Effector memory CD8-positive, alpha-beta T cell (primary cell): Measurements from ENCODE around the gene PHKG2.
A peak's percentile ranks its signal among the peaks of the same experiment; 100 is the strongest.

Experiments
- ATAC-seq: fragments of 150-1000 bp; cut with Tn5 transposase; replicated peaks from 2 replicates; pipeline ENCODE4 v1.10.0; 2021; ENCODE audit warnings: mild to moderate bottlenecking, moderate library complexity
- DNase-seq, 3 experiments: peaks; one replicate each; pipeline ENCODE4 v3.0.0; 2021
- H3K27ac Mint-ChIP-seq, 2 donors: one replicate each; pipeline ENCODE4 v1.8.0; 2022; ENCODE audit warnings: mild to moderate bottlenecking in 2 of 2, mixed read lengths in 2 of 2, moderate library complexity in 2 of 2
- H3K27me3 Mint-ChIP-seq, 2 donors: one replicate each; pipeline ENCODE4 v1.8.0; 2022; ENCODE audit warnings: mixed read lengths in 2 of 2
- H3K36me3 Mint-ChIP-seq: one replicate; pipeline ENCODE4 v1.8.0; 2022; ENCODE audit warnings: mild to moderate bottlenecking, moderate library complexity, mixed read lengths; ENCODE audit not compliant: insufficient read depth
- H3K4me1 Mint-ChIP-seq, 2 donors: one replicate each; pipeline ENCODE4 v1.8.0; 2022; ENCODE audit warnings: low read depth in 2 of 2, mixed read lengths in 2 of 2
- H3K4me3 Mint-ChIP-seq, 2 donors: one replicate each; pipeline ENCODE4 v1.8.0; 2022; ENCODE audit warnings: mild to moderate bottlenecking in 2 of 2, mixed read lengths in 2 of 2, moderate library complexity in 2 of 2
- H3K9me3 Mint-ChIP-seq, 2 donors: one replicate each; pipeline ENCODE4 v1.8.0; 2022; ENCODE audit warnings: mixed read lengths in 2 of 2

Gene PHKG2

DNA sequence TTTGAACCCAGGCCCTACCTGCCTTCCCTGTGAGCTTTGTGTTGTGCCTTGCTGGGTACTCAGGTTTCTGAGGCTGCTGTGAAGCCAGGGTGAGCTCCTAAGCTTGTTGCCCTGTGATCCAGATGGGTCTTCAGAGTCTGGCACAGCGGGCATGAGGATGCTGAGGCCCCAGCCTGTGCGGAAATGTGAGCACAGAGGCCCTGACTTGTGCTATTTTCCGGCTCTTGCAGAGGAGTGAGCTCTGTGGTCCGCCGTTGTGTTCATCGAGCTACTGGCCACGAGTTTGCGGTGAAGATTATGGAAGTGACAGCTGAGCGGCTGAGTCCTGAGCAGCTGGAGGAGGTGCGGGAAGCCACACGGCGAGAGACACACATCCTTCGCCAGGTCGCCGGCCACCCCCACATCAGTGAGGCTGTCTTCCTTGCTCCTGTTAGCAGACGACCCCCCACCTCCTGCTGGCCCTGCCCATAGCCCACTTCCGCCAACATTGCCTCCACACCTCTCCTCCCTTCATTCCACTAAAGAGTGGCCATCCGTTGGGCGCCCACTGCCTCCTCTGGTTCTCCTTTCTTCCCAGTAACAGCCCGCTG is 2.7 kb downstream of the PHKG2 start:
- Mint-ChIP-seq H3K27me3 (no peaks in the 10 kb centered on the region), H3K27ac (no peak overlapping the region), H3K4me3 (no peak overlapping the region), H3K36me3 (peaks cover 57% of the 10 kb centered on the region), H3K4me1 (peaks cover 21 to 34% of the 10 kb centered on the region in 2 donors), H3K9me3 (no peaks in the 10 kb centered on the region)
- DNase-seq: no peak
- no peak for ATAC-seq

DNA sequence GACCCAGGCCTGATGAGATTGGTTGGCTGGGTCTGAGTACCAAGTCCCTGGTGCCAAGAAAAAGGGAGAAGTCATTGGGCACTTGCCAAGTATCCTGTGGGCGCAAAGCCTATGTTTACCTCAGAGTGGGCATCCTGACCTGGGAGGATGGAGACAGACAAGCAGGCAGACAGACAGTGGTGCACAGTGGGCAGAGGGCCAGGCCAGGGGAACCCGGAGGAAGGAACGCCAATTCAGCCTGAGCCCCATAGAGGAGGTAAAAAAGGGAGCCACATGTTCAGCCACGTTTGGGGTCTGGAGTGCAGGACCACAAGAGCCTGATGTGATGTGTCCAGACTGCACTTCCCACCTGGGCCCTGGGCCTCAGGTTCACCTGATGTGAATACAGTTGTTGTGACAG is 5.4 kb downstream of the PHKG2 start:
- DNase-seq (no peak), ATAC-seq (no peak)
- Mint-ChIP-seq H3K27me3 (no peaks in the 10 kb centered on the region), H3K4me1 (peaks cover 11 to 20% of the 10 kb centered on the region in 2 donors), H3K36me3 (peaks cover 59% of the 10 kb centered on the region), H3K27ac (no peak overlapping the region), H3K9me3 (no peaks in the 10 kb centered on the region), H3K4me3 (no peak overlapping the region)

DNA sequence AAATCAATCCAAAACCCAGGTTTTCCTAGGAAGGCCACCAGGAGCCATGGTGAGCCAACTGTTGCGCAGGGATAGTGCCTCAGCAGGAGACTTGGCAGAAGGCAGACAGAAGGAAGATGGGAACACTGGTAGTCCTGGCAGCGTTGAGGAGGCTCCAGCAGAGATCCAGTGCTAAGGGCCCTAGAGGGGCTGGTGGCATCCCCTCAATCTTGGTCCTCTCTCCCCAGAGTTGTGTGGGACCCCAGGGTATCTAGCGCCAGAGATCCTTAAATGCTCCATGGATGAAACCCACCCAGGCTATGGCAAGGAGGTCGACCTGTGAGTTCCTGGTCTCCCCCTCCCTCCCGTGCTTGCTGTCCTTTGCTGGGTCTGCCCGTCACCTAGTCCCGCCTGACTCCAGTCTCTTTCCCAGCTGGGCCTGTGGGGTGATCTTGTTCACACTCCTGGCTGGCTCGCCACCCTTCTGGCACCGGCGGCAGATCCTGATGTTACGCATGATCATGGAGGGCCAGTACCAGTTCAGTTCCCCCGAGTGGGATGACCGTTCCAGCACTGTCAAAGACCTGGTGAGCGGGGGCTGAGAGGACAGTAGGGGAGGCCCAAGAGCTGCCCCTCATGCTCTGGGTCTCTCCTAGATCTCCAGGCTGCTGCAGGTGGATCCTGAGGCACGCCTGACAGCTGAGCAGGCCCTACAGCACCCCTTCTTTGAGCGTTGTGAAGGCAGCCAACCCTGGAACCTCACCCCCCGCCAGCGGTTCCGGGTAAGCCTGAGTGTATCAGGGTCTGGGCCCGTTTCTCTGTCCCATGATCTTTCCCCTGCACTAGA is 7.9 kb downstream of the PHKG2 start:
- Mint-ChIP-seq H3K4me3 (no peak overlapping the region), H3K36me3 (peaks cover 46% of the 10 kb centered on the region)

DNA sequence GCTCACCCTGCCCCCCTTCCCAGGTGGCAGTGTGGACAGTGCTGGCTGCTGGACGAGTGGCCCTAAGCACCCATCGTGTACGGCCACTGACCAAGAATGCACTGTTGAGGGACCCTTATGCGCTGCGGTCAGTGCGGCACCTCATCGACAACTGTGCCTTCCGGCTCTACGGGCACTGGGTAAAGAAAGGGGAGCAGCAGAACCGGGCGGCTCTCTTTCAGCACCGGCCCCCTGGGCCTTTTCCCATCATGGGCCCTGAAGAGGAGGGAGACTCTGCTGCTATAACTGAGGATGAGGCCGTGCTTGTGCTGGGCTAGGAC is 8.5 kb downstream of the PHKG2 start:
- DNase-seq (no peak), ATAC-seq (no peak)
- H3K4me1 Mint-ChIP-seq: peaks cover 8 to 13% of the 10 kb centered on the region in 2 donors
- no peak overlapping the region for H3K27ac Mint-ChIP-seq
- peaks cover 52% of the 10 kb centered on the region for H3K36me3 Mint-ChIP-seq
- H3K4me3 Mint-ChIP-seq: no peak overlapping the region
- no peaks in the 10 kb centered on the region for H3K27me3 Mint-ChIP-seq
- H3K9me3 Mint-ChIP-seq: no peaks in the 10 kb centered on the region

More for the DNA sequence above, 7.9 kb downstream of the PHKG2 start:
- H3K9me3 Mint-ChIP-seq: no peaks in the 10 kb centered on the region
- DNase-seq: no peak
- H3K27ac Mint-ChIP-seq: no peak overlapping the region
- H3K4me1 Mint-ChIP-seq: peaks cover 9 to 11% of the 10 kb centered on the region in 2 donors
- H3K27me3 Mint-ChIP-seq: no peaks in the 10 kb centered on the region
- ATAC-seq: no peak

DNA sequence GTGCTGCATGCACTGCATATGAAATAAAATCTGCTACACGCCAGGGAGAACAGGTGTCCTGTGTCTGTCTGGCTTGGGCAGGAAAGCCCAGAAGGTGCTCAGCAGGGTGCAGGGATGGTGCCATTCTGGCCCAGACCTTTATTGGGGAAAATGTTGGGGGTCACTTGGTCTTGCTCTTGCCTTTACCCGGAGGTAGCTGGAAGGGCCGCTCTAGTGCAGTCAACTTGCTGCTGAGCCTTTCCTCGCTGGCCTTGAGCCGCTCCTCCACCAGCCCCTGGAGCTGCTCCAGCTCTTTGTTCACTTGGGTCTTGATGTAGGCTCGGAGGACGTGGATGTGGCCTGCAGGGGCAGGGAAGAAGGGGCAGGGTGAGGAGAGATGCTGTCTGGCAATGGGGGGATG is 9.1 kb downstream of the PHKG2 start:
- no peak overlapping the region for H3K4me3 Mint-ChIP-seq
- H3K4me1 Mint-ChIP-seq: peaks cover 8 to 18% of the 10 kb centered on the region in 2 donors
- no peak for ATAC-seq
- peaks cover 54% of the 10 kb centered on the region for H3K36me3 Mint-ChIP-seq
- no peak for DNase-seq
- no peaks in the 10 kb centered on the region for H3K27me3 Mint-ChIP-seq
- H3K27ac Mint-ChIP-seq: no peak overlapping the region
- H3K9me3 Mint-ChIP-seq: no peaks in the 10 kb centered on the region

DNA sequence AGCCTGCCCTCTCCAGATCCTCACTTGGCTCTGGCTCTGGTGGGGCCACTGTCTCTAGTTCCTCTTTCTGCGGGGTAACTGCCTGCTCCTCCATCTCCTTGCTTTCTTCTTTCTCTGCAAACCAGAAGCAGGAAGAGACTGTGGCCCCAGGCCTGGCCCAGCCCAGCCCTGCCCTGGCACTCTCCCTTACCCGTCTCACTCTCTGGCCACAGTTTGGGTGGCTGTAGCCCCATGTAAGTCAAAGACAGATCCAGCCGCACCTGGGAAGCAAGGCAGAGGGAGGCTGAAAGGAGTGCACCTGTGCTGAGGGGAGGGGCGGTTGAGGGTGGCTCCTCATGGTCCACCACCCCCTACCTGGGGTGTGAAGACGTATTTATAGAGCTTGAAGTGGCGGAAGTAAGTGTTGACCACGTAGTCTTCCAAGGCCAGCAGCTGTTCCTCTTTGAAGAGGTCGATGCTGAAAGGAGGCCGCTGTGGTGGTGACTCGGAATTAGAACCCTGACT is 10.8 kb downstream of the PHKG2 start:
- peaks cover 55% of the 10 kb centered on the region for H3K36me3 Mint-ChIP-seq
- H3K4me3 Mint-ChIP-seq: peak overlapping the region in 1 of 2 donors; percentile 35
- H3K27ac Mint-ChIP-seq: no peak overlapping the region

DNA sequence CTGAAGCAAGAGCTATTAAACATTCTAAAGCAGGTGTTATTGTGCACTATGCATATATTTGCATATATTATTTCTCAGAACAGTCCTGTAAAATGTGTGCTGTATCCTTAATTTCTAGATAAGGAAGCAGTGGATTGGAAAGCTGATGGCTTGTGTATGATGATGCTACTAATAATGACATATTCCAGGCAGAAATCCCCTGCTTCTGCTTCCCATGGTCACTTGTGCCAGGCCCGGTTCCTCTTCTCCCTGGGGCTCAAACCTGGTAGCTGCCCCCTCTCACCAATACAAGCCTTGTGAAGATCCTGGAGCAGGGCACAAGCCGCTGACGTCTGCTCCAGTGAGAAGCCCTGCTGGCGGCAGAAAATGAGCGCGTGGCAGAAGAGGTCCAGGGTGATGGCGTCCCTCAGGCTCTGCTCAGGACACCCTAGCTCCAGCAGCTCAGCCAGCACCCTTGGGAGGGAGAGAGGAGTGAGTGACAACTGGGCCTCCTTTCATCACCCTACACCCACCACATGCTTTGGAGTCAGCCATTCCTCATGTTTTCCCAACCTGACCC is 11.9 kb downstream of the PHKG2 start:
- Mint-ChIP-seq H3K4me1 (peaks cover 23 to 29% of the 10 kb centered on the region in 2 donors), H3K27me3 (no peaks in the 10 kb centered on the region), H3K4me3 (peak overlapping the region in 1 of 2 donors; percentile 95), H3K9me3 (no peaks in the 10 kb centered on the region), H3K36me3 (peaks cover 51% of the 10 kb centered on the region), H3K27ac (no peak overlapping the region)
- ATAC-seq (no peak), DNase-seq (no peak)

More for the DNA sequence above, 10.8 kb downstream of the PHKG2 start:
- DNase-seq (no peak), ATAC-seq (no peak)
- Mint-ChIP-seq H3K4me1 (peaks cover 23 to 29% of the 10 kb centered on the region in 2 donors), H3K9me3 (no peaks in the 10 kb centered on the region), H3K27me3 (no peaks in the 10 kb centered on the region)

DNA sequence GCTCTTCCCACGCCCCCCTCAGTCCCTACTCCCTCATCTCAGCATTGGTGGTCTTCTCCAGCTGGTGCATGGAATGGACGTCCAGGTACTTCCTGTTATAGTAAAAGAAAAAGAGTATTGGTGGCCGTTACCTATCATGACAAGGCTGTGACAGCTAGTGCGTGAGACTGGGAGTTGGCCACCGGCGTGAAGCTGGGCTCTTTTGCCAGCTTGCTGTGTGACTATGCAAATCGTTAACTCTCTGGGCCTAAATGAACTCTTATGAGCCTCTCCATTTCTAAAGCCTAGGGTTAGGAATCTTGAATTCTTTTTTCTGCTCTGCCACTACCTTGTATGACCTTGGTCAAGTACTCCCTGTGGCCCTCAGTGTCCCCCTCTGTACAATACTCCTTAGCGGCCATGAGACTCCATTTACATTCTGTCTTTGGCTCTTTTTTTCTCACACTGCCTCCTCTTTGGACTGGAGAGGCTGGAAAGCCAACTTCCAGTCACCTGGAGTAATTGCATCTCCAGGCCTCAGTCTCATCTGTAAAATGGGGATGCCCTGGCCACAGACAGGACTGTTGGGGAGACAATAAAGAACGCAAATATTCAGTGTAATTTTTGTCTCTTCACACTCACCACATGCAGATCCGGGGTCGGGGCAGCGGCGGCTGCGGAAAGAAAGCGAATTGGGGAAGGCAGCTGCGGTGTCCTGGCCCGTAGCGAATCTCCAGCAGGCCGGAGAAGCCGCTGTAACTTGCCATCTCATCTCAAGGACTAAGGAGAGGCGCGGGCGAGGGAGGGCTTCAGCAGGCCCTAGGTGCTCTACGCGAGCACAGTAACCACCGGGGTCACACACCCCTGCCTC is 12.6 kb downstream of the PHKG2 start:
- Mint-ChIP-seq H3K36me3 (peaks cover 51% of the 10 kb centered on the region), H3K27ac (peak overlapping the region; percentile 93 to 96), H3K4me1 (peaks cover 27 to 29% of the 10 kb centered on the region in 2 donors), H3K9me3 (no peaks in the 10 kb centered on the region), H3K4me3 (peak overlapping the region; percentile 95), H3K27me3 (no peaks in the 10 kb centered on the region)
- DNase-seq (no peak), ATAC-seq (no peak)

DNA sequence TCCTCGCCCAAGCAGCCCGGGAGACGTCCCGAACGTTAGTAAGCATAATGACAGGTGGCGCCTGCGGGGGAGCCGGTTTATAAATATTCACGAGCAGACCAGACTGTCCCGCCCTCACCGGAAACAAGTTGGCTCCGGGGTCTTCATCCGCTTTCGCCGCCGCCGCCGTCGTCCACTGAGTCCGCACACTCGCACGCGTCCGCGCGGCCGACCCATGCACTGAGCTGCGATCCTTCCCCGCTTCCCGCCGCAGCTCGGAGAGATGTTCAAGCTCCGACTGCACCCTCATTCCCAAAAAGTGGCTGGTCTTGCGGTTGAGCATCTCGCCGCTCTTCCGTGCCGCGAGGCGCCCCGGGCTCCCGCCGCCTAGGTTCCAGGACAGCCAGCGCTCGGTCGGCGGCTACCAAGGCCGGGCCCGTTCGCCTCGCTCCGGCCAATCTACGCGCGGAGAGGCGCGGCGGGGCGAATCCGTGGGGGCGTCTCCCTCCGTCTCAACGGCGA is 13.3 kb downstream of the PHKG2 start:
- Mint-ChIP-seq H3K9me3 (no peaks in the 10 kb centered on the region), H3K27me3 (no peaks in the 10 kb centered on the region), H3K4me3 (peak overlapping the region; percentile 95), H3K36me3 (peaks cover 52% of the 10 kb centered on the region), H3K4me1 (peaks cover 27 to 29% of the 10 kb centered on the region in 2 donors), H3K27ac (peak overlapping the region; percentile 93 to 96)
- peak in 2 of 3 experiments; percentile 19 to 27 for DNase-seq
- peak; percentile 36 for ATAC-seq

DNA sequence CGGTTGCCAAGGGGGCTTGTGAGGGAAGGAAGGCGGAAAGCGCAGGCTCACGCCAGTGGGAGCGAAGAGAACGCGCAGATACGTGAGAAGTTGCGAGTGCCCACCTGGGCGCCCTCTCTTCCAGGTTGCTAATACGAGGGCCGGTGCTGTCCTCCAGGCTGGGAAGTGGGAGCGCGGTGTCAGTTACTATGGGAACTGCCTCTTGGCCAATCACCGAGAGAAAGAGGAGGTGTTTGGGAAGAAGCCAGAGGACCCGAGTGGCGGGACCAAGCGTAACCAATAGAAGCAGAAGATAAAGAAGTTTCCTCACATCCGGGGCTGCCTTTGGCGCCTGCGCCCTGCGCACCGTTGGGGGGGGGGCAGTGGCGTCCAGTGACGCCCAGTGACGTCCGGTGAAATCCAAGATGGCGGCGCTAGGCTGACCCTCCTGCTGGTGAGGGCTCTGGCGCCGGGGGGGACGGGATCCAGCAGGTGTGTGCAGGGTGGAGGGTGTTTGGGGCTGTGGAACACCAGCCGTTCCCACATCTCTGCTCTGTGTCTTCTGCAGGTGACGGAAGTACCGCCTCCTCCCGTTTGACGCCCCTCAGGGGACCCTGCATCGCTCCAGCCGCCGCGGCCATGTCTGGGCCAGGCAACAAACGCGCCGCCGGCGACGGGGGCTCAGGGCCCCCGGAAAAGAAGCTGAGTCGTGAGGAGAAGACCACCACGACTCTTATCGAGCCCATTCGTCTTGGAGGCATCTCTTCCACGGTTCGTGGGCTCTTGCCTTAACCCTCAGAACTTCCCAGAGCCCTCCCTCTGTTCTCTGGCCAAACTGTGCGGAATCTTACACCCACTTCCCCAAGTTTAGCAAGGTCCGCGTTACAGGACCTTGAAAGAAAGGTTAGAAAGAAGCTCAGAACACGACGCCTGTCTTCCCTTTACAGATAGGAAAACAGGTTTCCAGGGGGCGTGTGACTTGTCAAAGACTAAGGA is 14.0 kb downstream of the PHKG2 start, which contains the start of the genes CFAP119 and RNF40:
Gene CFAP119, minus strand, starts transcription at position 135 of the 975 bp plus-strand sequence. CDS start 314 bp downstream, outside the sequence.
Gene RNF40, plus strand, starts transcription at position 395 of the 975 bp plus-strand sequence. Its CDS starts 224 bp downstream, at position 619.
- H3K4me1 Mint-ChIP-seq: peaks cover 34 to 35% of the 10 kb centered on the region in 2 donors
- H3K36me3 Mint-ChIP-seq: peaks cover 52% of the 10 kb centered on the region
- no peaks in the 10 kb centered on the region for H3K27me3 Mint-ChIP-seq
- ATAC-seq (peak; percentile 92), DNase-seq (peak; percentile 84 to 89 (median 88))
- peak within 1 kb of the TSS; percentile 93 to 96 for H3K27ac Mint-ChIP-seq
- H3K4me3 Mint-ChIP-seq: peak within 1 kb of the TSS; percentile 95
- H3K9me3 Mint-ChIP-seq: no peaks in the 10 kb centered on the region

DNA sequence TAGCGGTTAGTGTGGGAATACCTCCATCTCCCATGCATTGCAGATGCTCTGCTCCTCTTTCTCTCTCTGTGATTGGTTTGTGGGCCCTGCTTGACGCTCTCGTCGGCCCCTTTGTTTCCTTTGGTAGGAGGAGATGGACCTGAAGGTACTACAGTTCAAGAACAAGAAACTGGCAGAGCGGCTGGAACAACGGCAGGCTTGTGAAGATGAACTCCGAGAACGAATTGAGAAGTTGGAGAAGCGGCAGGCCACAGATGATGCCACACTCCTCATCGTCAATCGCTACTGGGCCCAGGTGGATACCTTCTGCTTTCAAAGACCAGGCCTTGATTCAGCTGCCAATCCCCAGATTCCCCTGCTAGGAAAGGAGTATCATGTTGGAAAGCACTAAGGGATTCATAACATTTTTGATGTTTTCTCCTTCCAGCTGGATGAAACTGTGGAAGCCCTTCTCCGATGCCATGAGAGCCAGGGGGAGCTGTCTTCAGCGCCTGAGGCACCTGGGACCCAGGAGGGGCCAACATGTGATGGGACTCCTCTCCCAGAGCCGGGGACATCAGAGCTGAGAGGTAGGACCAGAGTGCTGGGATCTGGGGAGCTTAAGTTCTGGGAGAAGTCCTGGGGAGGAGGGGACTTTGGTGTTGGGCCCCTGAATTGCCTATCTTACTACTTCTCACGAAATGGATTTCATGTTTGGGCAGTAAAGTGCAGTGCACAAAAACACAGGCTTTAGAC is 14.9 kb downstream of the PHKG2 start:
- H3K9me3 Mint-ChIP-seq: no peaks in the 10 kb centered on the region
- no peaks in the 10 kb centered on the region for H3K27me3 Mint-ChIP-seq
- peaks cover 36 to 44% of the 10 kb centered on the region in 2 donors for H3K4me1 Mint-ChIP-seq
- peak overlapping the region; percentile 95 for H3K4me3 Mint-ChIP-seq
- peak overlapping the region; percentile 93 to 96 for H3K27ac Mint-ChIP-seq
- no peak for ATAC-seq
- peaks cover 57% of the 10 kb centered on the region for H3K36me3 Mint-ChIP-seq
- no peak for DNase-seq
